Lung microvascular endothelial cell (primary cell): ENCODE data around the gene ENKUR. TPM values are rescaled to one million over a fixed set of nuclear protein-coding genes. Genes with fewer than 3 reads are reported as not detected.

Source experiments
- DNase-seq, 2 donors: peaks; one replicate each; pipeline versions ENCODE4 v3.0.0 to v3.0.0-alpha.2; 2010; ENCODE audit warnings: low read depth in 2 of 2
- total RNA-seq: library from RNA; depleted of rRNA; stranded (reverse); fragments of >200 nt; gene quantifications from 2 replicates; pipeline ENCODE4 v1.2.1, GENCODE V29; 2014

ENKUR gene
- total RNA-seq, 1 donor from 2014 or later: 0.20 TPM

GRCh38 chr10:24950439-24950838 lies 65.5 kb downstream of the ENKUR start:
- no peak for DNase-seq

- no peak for DNase-seq
These were observed 66.3 kb downstream of the ENKUR start for GRCh38 chr10:24949616-24950015.

GRCh38 chr10:24947304-24948097 lies 68.5 kb downstream of the ENKUR start:
- peak; percentile 32 to 68 for DNase-seq

- DNase-seq: peak in 1 of 2 donors; percentile 60
These were observed 71.3 kb downstream of the ENKUR start for GRCh38 chr10:24944512-24945255.

GRCh38 chr10:24938525-24938924 lies 77.4 kb downstream of the ENKUR start:
- DNase-seq: no peak

- DNase-seq: no peak
These were observed 77.9 kb downstream of the ENKUR start for GRCh38 chr10:24938076-24938475.

- no peak for DNase-seq
These were observed 80.3 kb downstream of the ENKUR start for GRCh38 chr10:24935504-24936292.

Other genes with a start within 250 kb of the ENKUR start
- gene PRTFDC1, start 63.6 kb downstream of the ENKUR start, total RNA-seq: 5.6 and 7.6 TPM in 2 replicates
- 1.5 and 3.6 TPM in 2 replicates for gene THNSL1, start 454 bp upstream of the ENKUR start, total RNA-seq
- gene GPR158, start 158.8 kb upstream of the ENKUR start, total RNA-seq: not detected in 2 replicates